ENCODE results near the gene MICA.
"Not testable (repeated sequence)": the region's sequence is repeated elsewhere in the genome, so short reads cannot be mapped to it uniquely, and the experiment has no call there.

The MICA gene

GRCh38 chr6:31395832-31396231 is 7.6 kb upstream of the MICA start:
- peaks cover 8 to 20% of the 10 kb centered on the region in 2 donors for H3K4me1 ChIP-seq (ENCODE audit: control insufficient read depth in 1 of 2, insufficient read depth in 2 of 2, low read length in 2 of 2)
- no peaks in the 10 kb centered on the region for H3K27me3 ChIP-seq (ENCODE audit: control insufficient read depth in 1 of 2, insufficient read depth in 2 of 2, low read length in 2 of 2)
- H3K9me3 ChIP-seq (ENCODE audit: control insufficient read depth in 1 of 2, low read length in 2 of 2) = no peaks in the 10 kb centered on the region
- no peak overlapping the region for H3K27ac ChIP-seq (ENCODE audit: low read depth, low read length)
- no peak overlapping the region for H3K4me3 ChIP-seq (ENCODE audit: low read depth in 1 of 2, low read length in 2 of 2)
- H3K9ac ChIP-seq (ENCODE audit: low read depth in 1 of 2, low read length in 2 of 2) = no peak overlapping the region
- no peaks in the 10 kb centered on the region for H3K36me3 ChIP-seq (ENCODE audit: control insufficient read depth in 1 of 2, insufficient read depth in 2 of 2, low read length in 2 of 2)

- H3K9ac ChIP-seq (ENCODE audit: low read depth in 1 of 2, low read length in 2 of 2) = no peak overlapping the region
- H3K27ac ChIP-seq (ENCODE audit: low read depth, low read length) = no peak overlapping the region
- no peaks in the 10 kb centered on the region for H3K9me3 ChIP-seq (ENCODE audit: control insufficient read depth in 1 of 2, low read length in 2 of 2)
- no peaks in the 10 kb centered on the region for H3K27me3 ChIP-seq (ENCODE audit: control insufficient read depth in 1 of 2, insufficient read depth in 2 of 2, low read length in 2 of 2)
- H3K4me1 ChIP-seq (ENCODE audit: control insufficient read depth in 1 of 2, insufficient read depth in 2 of 2, low read length in 2 of 2) = peaks cover 8 to 28% of the 10 kb centered on the region in 2 donors
- H3K36me3 ChIP-seq (ENCODE audit: control insufficient read depth in 1 of 2, insufficient read depth in 2 of 2, low read length in 2 of 2) = no peaks in the 10 kb centered on the region
- peak overlapping the region in 1 of 2 donors; percentile 46 for H3K4me3 ChIP-seq (ENCODE audit: low read depth in 1 of 2, low read length in 2 of 2)
Measured at GRCh38 chr6:31396422-31397152, 6.8 kb upstream of the MICA start.

GRCh38 chr6:31397153-31397499 is 6.3 kb upstream of the MICA start:
- H3K27me3 ChIP-seq (ENCODE audit: control insufficient read depth in 1 of 2, insufficient read depth in 2 of 2, low read length in 2 of 2); H3K9me3 ChIP-seq (ENCODE audit: control insufficient read depth in 1 of 2, low read length in 2 of 2); H3K4me3 ChIP-seq (ENCODE audit: low read depth in 1 of 2, low read length in 2 of 2); H3K36me3 ChIP-seq (ENCODE audit: control insufficient read depth in 1 of 2, insufficient read depth in 2 of 2, low read length in 2 of 2); H3K27ac ChIP-seq (ENCODE audit: low read depth, low read length); H3K9ac ChIP-seq (ENCODE audit: low read depth in 1 of 2, low read length in 2 of 2): not testable (repeated sequence)
- H3K4me1 ChIP-seq (ENCODE audit: control insufficient read depth in 1 of 2, insufficient read depth in 2 of 2, low read length in 2 of 2) = peaks cover 10 to 33% of the 10 kb centered on the region in 2 donors

GRCh38 chr6:31397901-31398525 is 5.4 kb upstream of the MICA start:
- no peak overlapping the region for H3K4me3 ChIP-seq (ENCODE audit: low read depth in 1 of 2, low read length in 2 of 2)
- no peaks in the 10 kb centered on the region for H3K9me3 ChIP-seq (ENCODE audit: control insufficient read depth in 1 of 2, low read length in 2 of 2)
- peaks cover 18 to 42% of the 10 kb centered on the region in 2 donors for H3K4me1 ChIP-seq (ENCODE audit: control insufficient read depth in 1 of 2, insufficient read depth in 2 of 2, low read length in 2 of 2)
- H3K27ac ChIP-seq (ENCODE audit: low read depth, low read length) = no peak overlapping the region
- no peaks in the 10 kb centered on the region for H3K36me3 ChIP-seq (ENCODE audit: control insufficient read depth in 1 of 2, insufficient read depth in 2 of 2, low read length in 2 of 2)
- no peak overlapping the region for H3K9ac ChIP-seq (ENCODE audit: low read depth in 1 of 2, low read length in 2 of 2)
- no peaks in the 10 kb centered on the region for H3K27me3 ChIP-seq (ENCODE audit: control insufficient read depth in 1 of 2, insufficient read depth in 2 of 2, low read length in 2 of 2)

- peak overlapping the region; percentile 87 to 93 for H3K9ac ChIP-seq (ENCODE audit: low read depth in 1 of 2, low read length in 2 of 2)
- peak overlapping the region; percentile 85 to 91 for H3K4me3 ChIP-seq (ENCODE audit: low read depth in 1 of 2, low read length in 2 of 2)
- H3K36me3 ChIP-seq (ENCODE audit: control insufficient read depth in 1 of 2, insufficient read depth in 2 of 2, low read length in 2 of 2) = no peaks in the 10 kb centered on the region
- no peaks in the 10 kb centered on the region for H3K27me3 ChIP-seq (ENCODE audit: control insufficient read depth in 1 of 2, insufficient read depth in 2 of 2, low read length in 2 of 2)
- H3K9me3 ChIP-seq (ENCODE audit: control insufficient read depth in 1 of 2, low read length in 2 of 2) = no peaks in the 10 kb centered on the region
- H3K27ac ChIP-seq (ENCODE audit: low read depth, low read length) = peak overlapping the region; percentile 97
- H3K4me1 ChIP-seq (ENCODE audit: control insufficient read depth in 1 of 2, insufficient read depth in 2 of 2, low read length in 2 of 2) = peaks cover 27 to 41% of the 10 kb centered on the region in 2 donors
Measured at GRCh38 chr6:31399589-31400466, 3.6 kb upstream of the MICA start.

GRCh38 chr6:31400467-31401289 is 2.7 kb upstream of the MICA start:
- peak overlapping the region; percentile 85 to 91 for H3K4me3 ChIP-seq (ENCODE audit: low read depth in 1 of 2, low read length in 2 of 2)
- peaks cover 24 to 37% of the 10 kb centered on the region in 2 donors for H3K4me1 ChIP-seq (ENCODE audit: control insufficient read depth in 1 of 2, insufficient read depth in 2 of 2, low read length in 2 of 2)
- H3K36me3 ChIP-seq (ENCODE audit: control insufficient read depth in 1 of 2, insufficient read depth in 2 of 2, low read length in 2 of 2) = peaks cover 0 to 1% of the 10 kb centered on the region in 2 donors
- peak overlapping the region; percentile 87 to 93 for H3K9ac ChIP-seq (ENCODE audit: low read depth in 1 of 2, low read length in 2 of 2)
- no peaks in the 10 kb centered on the region for H3K9me3 ChIP-seq (ENCODE audit: control insufficient read depth in 1 of 2, low read length in 2 of 2)
- no peaks in the 10 kb centered on the region for H3K27me3 ChIP-seq (ENCODE audit: control insufficient read depth in 1 of 2, insufficient read depth in 2 of 2, low read length in 2 of 2)
- H3K27ac ChIP-seq (ENCODE audit: low read depth, low read length) = peak overlapping the region; percentile 97

- peaks cover 24 to 37% of the 10 kb centered on the region in 2 donors for H3K4me1 ChIP-seq (ENCODE audit: control insufficient read depth in 1 of 2, insufficient read depth in 2 of 2, low read length in 2 of 2)
- H3K36me3 ChIP-seq (ENCODE audit: control insufficient read depth in 1 of 2, insufficient read depth in 2 of 2, low read length in 2 of 2) = peaks cover 0 to 6% of the 10 kb centered on the region in 2 donors
- H3K9me3 ChIP-seq (ENCODE audit: control insufficient read depth in 1 of 2, low read length in 2 of 2) = no peaks in the 10 kb centered on the region
- peak overlapping the region; percentile 87 to 93 for H3K9ac ChIP-seq (ENCODE audit: low read depth in 1 of 2, low read length in 2 of 2)
- H3K27ac ChIP-seq (ENCODE audit: low read depth, low read length) = peak overlapping the region; percentile 97
- no peaks in the 10 kb centered on the region for H3K27me3 ChIP-seq (ENCODE audit: control insufficient read depth in 1 of 2, insufficient read depth in 2 of 2, low read length in 2 of 2)
- H3K4me3 ChIP-seq (ENCODE audit: low read depth in 1 of 2, low read length in 2 of 2) = peak overlapping the region; percentile 85 to 91
Measured at GRCh38 chr6:31401403-31401802, 2.0 kb upstream of the MICA start.

- peaks cover 24 to 32% of the 10 kb centered on the region in 2 donors for H3K4me1 ChIP-seq (ENCODE audit: control insufficient read depth in 1 of 2, insufficient read depth in 2 of 2, low read length in 2 of 2)
- H3K27me3 ChIP-seq (ENCODE audit: control insufficient read depth in 1 of 2, insufficient read depth in 2 of 2, low read length in 2 of 2) = no peaks in the 10 kb centered on the region
- H3K36me3 ChIP-seq (ENCODE audit: control insufficient read depth in 1 of 2, insufficient read depth in 2 of 2, low read length in 2 of 2) = peaks cover 0 to 6% of the 10 kb centered on the region in 2 donors
- peak overlapping the region; percentile 87 to 93 for H3K9ac ChIP-seq (ENCODE audit: low read depth in 1 of 2, low read length in 2 of 2)
- H3K27ac ChIP-seq (ENCODE audit: low read depth, low read length) = peak overlapping the region; percentile 39
- no peaks in the 10 kb centered on the region for H3K9me3 ChIP-seq (ENCODE audit: control insufficient read depth in 1 of 2, low read length in 2 of 2)
- peak overlapping the region; percentile 85 to 91 for H3K4me3 ChIP-seq (ENCODE audit: low read depth in 1 of 2, low read length in 2 of 2)
Measured at GRCh38 chr6:31402324-31403282, 792 bp upstream of the MICA start.

GRCh38 chr6:31404061-31404364 is 618 bp downstream of the MICA start:
- Histone ChIP-seq H3K9ac (ENCODE audit: low read depth in 1 of 2, low read length in 2 of 2) (peak overlapping the region; percentile 87 to 93), H3K4me3 (ENCODE audit: low read depth in 1 of 2, low read length in 2 of 2) (peak overlapping the region; percentile 85 to 91), H3K4me1 (ENCODE audit: control insufficient read depth in 1 of 2, insufficient read depth in 2 of 2, low read length in 2 of 2) (peaks cover 20 to 31% of the 10 kb centered on the region in 2 donors)
- not testable (repeated sequence) for H3K27me3 ChIP-seq (ENCODE audit: control insufficient read depth in 1 of 2, insufficient read depth in 2 of 2, low read length in 2 of 2); H3K9me3 ChIP-seq (ENCODE audit: control insufficient read depth in 1 of 2, low read length in 2 of 2); H3K36me3 ChIP-seq (ENCODE audit: control insufficient read depth in 1 of 2, insufficient read depth in 2 of 2, low read length in 2 of 2); H3K27ac ChIP-seq (ENCODE audit: low read depth, low read length)
